Left lung (tissue), 10 donors: ENCODE measurements around the gene NARF. TPM values are rescaled to one million over a fixed set of nuclear protein-coding genes. Genes with fewer than 3 reads are reported as not detected.
"Not testable (repeated sequence)": the region's sequence is repeated elsewhere in the genome, so short reads cannot be mapped to it uniquely, and the experiment has no call there.

Source experiments
- ATAC-seq: fragments of 200-7000 bp; cut with Tn5 transposase; one replicate; pipeline ENCODE4 v1.9.1; 2020; ENCODE audit warnings: moderate library complexity
- DNase-seq, 4 donors: peaks; one replicate each; pipeline ENCODE4 v3.0.0-alpha.2; 2013 to 2020
- H3K27ac ChIP-seq, 2 donors: fragments of 200-600 bp; sonication (generic) in 1 of 2; one replicate each; pipeline versions ENCODE4 v1.5.0 to v1.8.0; 2020 to 2021
- H3K27me3 ChIP-seq, 2 donors: fragments of 200-600 bp; sonication (generic) in 1 of 2; one replicate each; pipeline versions ENCODE4 v1.5.0 to v1.8.0; 2020 to 2021
- H3K36me3 ChIP-seq, 2 donors: fragments of 200-600 bp; sonication (generic) in 1 of 2; one replicate each; pipeline versions ENCODE4 v1.5.0 to v1.8.0; 2020 to 2021
- H3K4me1 ChIP-seq, 2 donors: fragments of 200-600 bp; one replicate each; pipeline ENCODE4 v1.8.0; 2021
- H3K4me3 ChIP-seq, 2 donors: fragments of 200-600 bp; sonication (generic) in 1 of 2; one replicate each; pipeline versions ENCODE4 v1.5.0 to v1.8.0; 2020 to 2021; ENCODE audit warnings: mild to moderate bottlenecking in 1 of 2
- H3K9me3 ChIP-seq, 2 donors: fragments of 200-600 bp; sonication (generic) in 1 of 2; one replicate each; pipeline versions ENCODE4 v1.5.0 to v1.8.0; 2020 to 2021
- intact Hi-C, 2 donors: fragments of 100-400 bp; cut with DNase I; formaldehyde crosslinking; loops; one replicate each; pipeline versions ENCODE4 v1.11.2 to v1.14.2; 2022
- polyA plus RNA-seq, 6 donors: library from polyadenylated mRNA; unstranded; fragments of 120-200 nt; gene quantifications; one replicate each; pipeline ENCODE4 v1.2.1, GENCODE V29; 2013; ENCODE audit not compliant: insufficient read length in 6 of 6
- total RNA-seq, 2 donors: library from RNA; stranded (reverse); fragmentation: NEBNext Ultra II Directional; extraction: Animal tissue kit (Norgen Biotek cat#: 25700); gene quantifications; one replicate each; pipeline ENCODE4 v1.2.1, GENCODE V29; 2021
- TF ChIP-seq, protein P1 (sequence below), 2 donors: fragments of 200-600 bp; sonication (generic) in 1 of 2; IDR thresholded peaks; one replicate each; pipeline versions ENCODE4 v1.5.0 to v1.8.0; 2021; ENCODE audit warnings: antibody characterized with exemption in 2 of 2
- donor health status: DM: no; HTN: yes; CAD: no.
- donor health status: DM: no; HTN: no; CAD: no.

The NARF gene
- total and polyA plus RNA-seq, 8 donors = 38.9 to 128 (median 112) TPM

DNA sequence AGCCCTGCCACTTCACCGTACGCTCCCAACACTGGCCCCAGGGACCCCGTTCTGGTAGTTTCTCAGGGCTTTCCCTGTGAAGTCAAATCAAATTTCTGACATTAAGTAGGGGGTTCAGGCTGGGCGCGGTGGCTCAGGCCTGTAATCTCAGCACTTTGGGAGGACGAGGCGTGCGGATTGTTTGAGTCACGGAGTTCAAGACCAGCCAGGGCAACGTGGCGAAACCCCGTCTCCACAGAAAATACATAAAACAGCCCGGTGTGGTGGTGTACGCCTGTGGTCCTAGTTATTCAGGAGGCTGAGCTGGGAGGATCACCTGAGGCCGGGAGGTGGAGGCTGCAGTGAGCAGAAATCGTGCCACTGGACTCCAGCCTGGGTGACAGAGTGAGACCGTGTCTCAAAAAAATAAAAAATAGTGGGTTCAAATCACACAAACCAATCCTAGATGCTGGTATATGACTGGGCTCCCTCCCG, 8.6 kb upstream of the NARF start:
- Histone ChIP-seq H3K27ac (peak overlapping the region; percentile 88 to 93), H3K36me3 (peaks cover 0 to 25% of the 10 kb centered on the region in 2 donors), H3K27me3 (no peaks in the 10 kb centered on the region), H3K4me3 (peak overlapping the region; percentile 91 to 93), H3K4me1 (peaks cover 16 to 67% of the 10 kb centered on the region in 2 donors), H3K9me3 (no peaks in the 10 kb centered on the region)
- intact Hi-C loops = no loop called here
- ATAC-seq (no peak), DNase-seq (no peak)
- TF ChIP-seq, protein P1, sequence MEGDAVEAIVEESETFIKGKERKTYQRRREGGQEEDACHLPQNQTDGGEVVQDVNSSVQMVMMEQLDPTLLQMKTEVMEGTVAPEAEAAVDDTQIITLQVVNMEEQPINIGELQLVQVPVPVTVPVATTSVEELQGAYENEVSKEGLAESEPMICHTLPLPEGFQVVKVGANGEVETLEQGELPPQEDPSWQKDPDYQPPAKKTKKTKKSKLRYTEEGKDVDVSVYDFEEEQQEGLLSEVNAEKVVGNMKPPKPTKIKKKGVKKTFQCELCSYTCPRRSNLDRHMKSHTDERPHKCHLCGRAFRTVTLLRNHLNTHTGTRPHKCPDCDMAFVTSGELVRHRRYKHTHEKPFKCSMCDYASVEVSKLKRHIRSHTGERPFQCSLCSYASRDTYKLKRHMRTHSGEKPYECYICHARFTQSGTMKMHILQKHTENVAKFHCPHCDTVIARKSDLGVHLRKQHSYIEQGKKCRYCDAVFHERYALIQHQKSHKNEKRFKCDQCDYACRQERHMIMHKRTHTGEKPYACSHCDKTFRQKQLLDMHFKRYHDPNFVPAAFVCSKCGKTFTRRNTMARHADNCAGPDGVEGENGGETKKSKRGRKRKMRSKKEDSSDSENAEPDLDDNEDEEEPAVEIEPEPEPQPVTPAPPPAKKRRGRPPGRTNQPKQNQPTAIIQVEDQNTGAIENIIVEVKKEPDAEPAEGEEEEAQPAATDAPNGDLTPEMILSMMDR (IDR thresholded peaks at IDR 0.05) = no peak

DNA sequence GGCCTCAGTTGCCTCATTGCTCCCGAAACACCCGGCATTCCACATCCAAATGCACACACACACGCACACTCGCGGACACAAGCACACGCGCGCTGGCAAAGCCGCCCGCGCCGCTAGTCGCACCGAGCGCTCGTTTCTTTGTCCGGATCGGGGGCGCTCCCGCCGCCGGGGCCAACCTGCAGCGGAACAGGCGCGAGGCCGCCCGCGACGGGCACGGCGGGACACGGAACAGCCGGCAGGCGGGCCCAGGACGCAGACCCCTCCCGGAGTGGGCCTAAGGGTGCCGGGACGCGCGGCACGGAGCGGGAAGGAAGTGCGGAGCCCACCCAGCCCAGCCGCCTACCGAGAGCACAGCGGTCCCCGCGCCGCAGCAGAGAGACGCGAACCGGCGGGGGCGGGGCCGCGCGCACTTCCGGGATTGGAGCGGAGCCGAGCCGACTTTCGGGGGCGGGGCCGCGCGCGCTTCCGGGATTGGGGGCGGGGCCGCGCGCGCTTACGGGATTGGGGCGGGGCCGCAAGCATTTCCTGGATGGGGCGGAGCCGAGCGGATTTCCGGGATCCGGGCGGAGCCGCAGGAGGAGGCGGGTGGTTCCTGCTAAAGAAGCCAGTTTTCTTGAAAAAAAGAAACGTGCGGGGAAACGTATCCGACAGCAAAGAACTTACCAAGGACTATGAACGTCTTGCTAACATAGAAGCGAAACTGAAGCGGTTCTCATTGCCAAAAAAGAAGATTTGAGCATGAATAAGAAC, 8.0 kb upstream of the NARF start, which contains the start of gene CYBC1:
TSS of gene CYBC1 (minus strand) at position 396 of the 750 bp plus-strand sequence. CDS start 1,498 bp downstream, outside the sequence.
- peaks cover 13 to 61% of the 10 kb centered on the region in 2 donors for H3K4me1 ChIP-seq
- intact Hi-C loops = no loop called here
- TF ChIP-seq, protein P1 (IDR thresholded peaks at IDR 0.05) = no peak

DNA sequence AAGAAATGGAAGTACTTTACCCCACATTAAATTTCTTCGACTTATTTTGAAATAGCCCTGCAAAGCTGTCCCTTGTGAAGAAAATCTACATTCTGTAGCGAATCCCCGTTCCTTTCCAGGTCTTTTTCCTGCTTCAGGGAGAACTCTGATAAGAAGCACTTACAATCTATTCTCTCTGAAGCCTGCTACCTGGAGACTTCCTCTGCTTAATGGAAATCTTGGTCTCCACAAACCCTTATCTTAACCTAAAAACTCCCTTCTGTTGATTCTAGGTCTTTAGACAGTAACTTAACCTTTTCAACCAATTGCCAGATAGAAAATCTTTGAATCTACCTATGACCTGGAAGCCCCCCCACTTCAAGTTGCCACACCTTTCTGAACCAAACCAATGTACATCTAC, 6.4 kb upstream of the NARF start:
- H3K27ac ChIP-seq = peak overlapping the region in 1 of 2 donors; percentile 88
- intact Hi-C loops = no loop called here
- H3K36me3 ChIP-seq = peaks cover 0 to 6% of the 10 kb centered on the region in 2 donors
- TF ChIP-seq, protein P1 (IDR thresholded peaks at IDR 0.05) = no peak
- no peak overlapping the region for H3K4me3 ChIP-seq
- H3K27me3 ChIP-seq = no peaks in the 10 kb centered on the region
- DNase-seq (no peak), ATAC-seq (no peak)
- no peaks in the 10 kb centered on the region for H3K9me3 ChIP-seq
- peaks cover 14 to 63% of the 10 kb centered on the region in 2 donors for H3K4me1 ChIP-seq

More for the DNA sequence above, 8.0 kb upstream of the NARF start, which contains the start of gene CYBC1:
- H3K27ac ChIP-seq = peak within 1 kb of the TSS; percentile 88 to 93
- DNase-seq (peak; percentile 89 to 98 (median 94)), ATAC-seq (peak; percentile 96)
- no peaks in the 10 kb centered on the region for H3K27me3 ChIP-seq
- peaks cover 0 to 19% of the 10 kb centered on the region in 2 donors for H3K36me3 ChIP-seq
- peak within 1 kb of the TSS; percentile 91 to 93 for H3K4me3 ChIP-seq
- H3K9me3 ChIP-seq = no peaks in the 10 kb centered on the region

DNA sequence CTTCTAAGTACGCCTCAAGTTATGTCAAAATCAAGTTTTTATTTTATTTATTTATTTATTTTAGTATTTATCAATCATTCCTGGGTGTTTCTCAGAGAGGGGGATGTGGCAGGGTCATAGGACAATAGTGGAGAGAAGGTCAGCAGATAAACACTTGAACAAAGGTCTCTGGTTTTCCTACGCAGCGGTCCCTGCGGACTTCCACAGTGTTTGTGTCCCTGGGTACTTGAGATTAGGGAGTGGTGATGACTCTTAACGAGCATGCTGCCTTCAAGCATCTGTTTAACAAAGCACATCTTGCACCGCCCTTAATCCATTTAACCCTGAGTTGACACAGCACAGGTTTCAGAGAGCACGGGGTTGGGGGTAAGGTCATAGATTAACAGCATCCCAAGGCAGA, 5.4 kb upstream of the NARF start:
- H3K4me3 ChIP-seq, ATAC-seq, intact Hi-C loops, DNase-seq, H3K36me3 ChIP-seq, H3K27me3 ChIP-seq, H3K9me3 ChIP-seq: not testable (repeated sequence)
- Histone ChIP-seq H3K27ac (peak overlapping the region in 1 of 2 donors; percentile 88), H3K4me1 (peaks cover 20 to 61% of the 10 kb centered on the region in 2 donors)

DNA sequence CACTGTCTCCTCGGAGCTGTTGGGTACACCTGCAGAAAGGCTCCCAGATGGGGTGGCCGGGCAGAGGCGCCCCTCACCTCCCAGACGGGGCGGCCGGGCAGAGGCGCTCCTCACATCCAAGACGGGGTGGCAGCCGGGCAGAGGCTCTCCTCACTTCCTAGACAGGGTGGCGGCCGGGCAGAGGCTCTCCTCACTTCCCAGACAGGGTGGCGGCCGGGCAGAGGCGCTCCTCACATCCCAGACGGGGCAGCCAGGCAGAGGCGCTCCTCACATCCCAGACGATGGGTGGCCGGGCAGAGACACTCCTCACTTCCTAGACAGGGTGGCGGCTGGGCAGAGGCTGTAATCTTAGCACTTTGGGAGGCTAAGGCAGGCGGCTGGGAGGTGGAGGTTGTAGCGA, 4.8 kb upstream of the NARF start:
- ATAC-seq, H3K36me3 ChIP-seq, H3K27ac ChIP-seq, H3K27me3 ChIP-seq, H3K4me3 ChIP-seq, intact Hi-C loops, H3K9me3 ChIP-seq: not testable (repeated sequence)
- peak in 1 of 4 donors; percentile 50 for DNase-seq
- peaks cover 20 to 59% of the 10 kb centered on the region in 2 donors for H3K4me1 ChIP-seq
